ENCODE measurements around the gene AK8.

The AK8 gene

DNA sequence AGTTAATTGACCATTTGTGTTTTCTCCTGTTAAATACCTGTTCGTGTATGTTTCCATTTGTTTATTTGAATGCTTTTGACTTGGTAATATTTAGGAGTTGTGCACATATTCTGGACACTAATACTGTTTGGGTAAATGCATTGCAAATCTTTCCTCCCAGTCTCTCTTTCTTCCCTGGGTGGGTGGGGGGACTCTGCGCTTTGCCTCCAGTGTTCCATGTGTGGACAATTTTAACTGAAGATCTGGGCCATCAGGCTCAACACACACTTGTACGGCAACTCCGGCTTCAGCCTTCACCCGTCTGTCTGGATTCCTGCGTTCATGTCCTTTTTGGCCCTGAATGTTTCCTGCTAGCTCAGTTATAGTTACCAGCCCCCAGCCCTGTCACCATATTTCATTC lies 167.8 kb downstream of the AK8 start:
- no peak for DNase-seq

DNA sequence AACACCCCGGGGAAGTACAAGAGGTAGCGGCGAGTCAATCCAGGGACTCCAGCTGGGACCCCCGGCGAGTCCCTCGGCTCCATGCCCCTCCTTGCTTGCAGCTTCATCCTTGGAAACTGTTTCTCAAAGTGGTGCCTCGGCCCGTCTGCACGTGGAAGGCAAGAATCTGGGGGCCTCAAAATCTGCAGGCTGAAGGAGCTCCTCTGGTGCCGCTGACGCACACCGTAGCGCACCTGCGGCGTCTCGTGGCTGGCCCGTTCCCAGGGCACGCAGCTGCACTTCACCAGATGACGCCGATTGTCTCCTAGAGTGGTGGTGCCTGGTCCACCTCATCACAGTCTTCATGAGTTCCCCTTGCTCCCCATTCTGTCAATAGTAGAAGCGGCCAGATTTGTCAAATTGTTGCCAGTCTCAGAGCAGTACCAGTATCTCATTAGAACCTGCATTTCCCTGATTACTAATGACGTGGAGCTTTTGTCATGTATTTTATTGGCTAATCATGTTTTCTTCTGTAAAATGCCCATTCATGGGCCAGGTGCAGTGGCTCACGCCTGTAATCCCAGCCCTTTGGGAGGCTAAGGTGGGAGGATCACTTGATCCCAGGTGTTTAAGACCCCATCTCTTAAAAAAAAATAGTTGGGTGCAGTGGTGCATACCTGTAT lies 169.2 kb downstream of the AK8 start:
- peak; percentile 48 for DNase-seq

DNA sequence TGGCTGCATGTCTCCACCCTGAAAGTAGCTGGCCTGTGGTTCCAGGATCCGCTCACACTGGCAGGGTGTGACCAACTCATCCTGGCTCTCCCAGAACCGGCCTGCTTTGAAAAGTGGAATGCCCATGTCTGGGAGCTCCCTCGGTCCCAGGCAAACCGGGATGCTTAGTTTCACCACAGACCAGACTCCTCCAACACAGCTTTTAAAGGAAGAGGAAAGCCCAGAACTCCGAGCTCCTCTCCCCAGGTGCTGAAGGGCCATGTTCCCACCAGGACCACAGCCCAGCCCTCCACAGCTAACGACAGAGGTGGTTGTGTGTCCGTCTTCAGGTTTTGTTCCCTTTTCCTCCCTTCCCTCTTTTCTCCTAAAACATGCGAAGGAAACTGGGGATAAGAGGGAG lies 169.8 kb downstream of the AK8 start:
- no peak for DNase-seq

DNA sequence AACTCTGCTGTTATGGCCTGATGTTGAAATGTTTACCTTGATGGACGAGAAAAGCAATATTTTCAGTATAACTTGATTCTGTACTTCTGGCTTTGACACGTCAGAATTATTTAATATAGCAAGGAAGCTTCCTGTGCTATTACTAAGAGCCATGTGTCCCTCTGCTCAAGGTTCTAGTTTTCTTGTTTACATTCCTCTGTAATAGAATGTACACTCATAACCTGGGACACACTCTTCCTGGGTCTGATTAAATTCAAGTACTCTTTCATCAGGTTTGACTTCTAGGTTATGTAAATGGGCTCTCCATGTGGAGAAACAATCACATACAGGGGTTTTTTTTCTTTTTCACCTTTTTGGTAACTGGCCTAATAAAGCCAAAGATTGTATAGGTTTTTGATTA lies 174.7 kb downstream of the AK8 start:
- no peak for DNase-seq

DNA sequence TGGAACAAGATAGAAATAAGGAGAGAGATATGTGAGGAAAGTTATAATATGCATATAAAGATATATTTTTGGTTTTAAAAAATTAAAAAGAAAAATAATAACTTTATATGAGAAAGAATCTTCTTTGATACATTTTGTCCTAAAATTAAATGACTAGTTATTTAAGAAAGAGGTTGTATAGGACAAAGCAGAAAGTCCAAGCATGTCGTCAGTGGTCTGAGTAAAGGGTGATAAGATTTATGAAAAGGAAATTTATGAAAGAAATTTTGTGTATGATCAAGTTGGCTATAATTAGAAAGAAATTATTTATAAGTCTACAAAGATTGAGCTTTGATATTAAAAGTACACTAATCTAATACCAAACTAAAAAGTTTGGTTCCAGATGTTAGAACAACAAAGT lies 175.8 kb downstream of the AK8 start:
- DNase-seq = peak; percentile 26

DNA sequence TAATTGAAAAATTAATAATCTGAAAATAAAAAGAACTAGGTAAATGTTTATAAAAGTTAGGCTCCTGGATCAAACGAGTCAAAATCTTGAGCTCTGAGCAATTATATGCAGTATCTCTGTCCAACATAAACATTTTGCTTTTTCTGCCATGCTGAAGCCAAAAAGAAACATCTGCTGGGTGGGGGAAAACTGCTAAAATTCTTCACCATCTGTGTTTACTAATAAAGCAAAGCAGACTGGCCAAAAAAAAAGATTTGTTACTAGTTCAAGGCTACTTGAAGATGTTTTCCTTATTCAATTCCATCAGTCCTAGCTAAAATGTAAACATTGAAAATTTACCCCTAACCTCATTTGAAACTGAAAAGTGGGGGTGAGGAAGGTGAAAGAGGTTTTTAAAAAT lies 178.1 kb downstream of the AK8 start:
- no peak for DNase-seq

DNA sequence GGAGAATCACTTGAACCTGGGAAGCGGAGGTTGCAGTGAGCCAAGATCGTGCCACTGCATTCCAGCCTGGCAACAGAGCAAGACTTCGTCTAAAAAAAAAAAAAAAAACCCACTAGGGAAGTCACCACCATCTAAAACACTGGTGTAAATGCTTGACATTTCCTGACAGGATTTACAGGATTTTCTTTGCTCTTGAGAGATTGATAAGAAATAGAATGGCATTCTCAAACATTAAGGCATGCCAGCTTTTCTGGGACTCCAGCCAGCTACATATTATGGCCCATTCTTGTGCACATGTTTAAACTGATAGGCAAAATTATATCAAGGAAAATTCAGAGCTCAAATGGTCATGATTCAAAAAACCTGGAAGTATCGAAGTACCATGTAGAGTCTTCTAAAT lies 179.1 kb downstream of the AK8 start:
- DNase-seq = no peak

DNA sequence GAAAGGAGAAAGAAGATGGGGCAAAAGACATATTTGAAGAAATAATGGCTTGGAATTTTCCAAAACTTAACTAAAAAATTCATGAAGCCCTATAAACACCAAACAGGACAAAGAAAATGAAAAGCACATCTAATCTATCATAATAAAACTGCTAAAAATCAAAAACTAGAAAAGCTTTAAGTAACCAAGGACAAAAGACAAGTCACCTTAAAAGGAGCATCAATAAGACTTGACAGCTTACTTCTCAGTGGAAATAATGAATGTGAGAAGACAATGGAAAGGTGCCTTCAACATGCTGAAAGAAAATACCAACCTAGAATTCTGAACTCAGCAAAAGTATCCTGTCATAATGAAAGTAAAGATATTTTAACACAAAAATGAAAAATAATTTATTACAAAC lies 180.9 kb downstream of the AK8 start:
- peak; percentile 32 for DNase-seq

DNA sequence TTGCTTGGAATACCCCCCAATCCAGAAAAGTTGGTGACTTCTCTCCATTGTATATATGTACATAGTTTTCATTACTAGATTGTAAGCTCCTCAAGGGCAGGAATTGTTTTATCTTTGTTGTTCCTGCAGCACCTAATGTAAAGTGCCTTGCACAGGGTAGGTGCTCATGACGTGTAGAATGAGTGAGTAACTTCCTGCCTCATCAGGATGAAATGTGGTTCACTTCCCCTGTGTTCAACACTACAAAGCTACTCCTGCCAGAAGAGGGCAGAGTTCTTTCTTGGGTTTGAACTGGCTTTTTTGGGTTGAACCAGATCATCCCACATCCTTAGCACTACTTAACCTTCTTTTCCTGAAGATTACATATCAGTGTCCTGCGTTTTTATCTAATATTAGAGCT lies 183.9 kb downstream of the AK8 start:
- DNase-seq = peak; percentile 58

DNA sequence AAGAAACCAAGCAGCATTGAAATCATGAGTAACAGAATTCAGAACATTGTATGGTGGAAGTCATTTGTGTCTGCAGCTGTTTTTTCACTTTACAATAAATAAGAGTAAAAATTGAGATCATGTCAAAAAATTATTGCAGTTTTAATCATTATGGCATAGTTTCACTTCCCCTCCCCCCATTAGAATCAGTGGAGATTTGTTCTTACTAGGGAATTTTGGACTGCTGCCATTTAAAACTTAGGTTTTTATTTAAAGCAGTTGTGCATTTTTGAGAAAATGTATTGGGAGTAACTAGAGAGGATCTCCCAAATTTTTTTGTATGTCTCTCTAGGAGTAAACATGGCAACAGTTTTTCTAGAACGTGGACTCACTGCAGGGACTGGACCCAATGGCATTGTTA lies 187.4 kb downstream of the AK8 start:
- DNase-seq = no peak

DNA sequence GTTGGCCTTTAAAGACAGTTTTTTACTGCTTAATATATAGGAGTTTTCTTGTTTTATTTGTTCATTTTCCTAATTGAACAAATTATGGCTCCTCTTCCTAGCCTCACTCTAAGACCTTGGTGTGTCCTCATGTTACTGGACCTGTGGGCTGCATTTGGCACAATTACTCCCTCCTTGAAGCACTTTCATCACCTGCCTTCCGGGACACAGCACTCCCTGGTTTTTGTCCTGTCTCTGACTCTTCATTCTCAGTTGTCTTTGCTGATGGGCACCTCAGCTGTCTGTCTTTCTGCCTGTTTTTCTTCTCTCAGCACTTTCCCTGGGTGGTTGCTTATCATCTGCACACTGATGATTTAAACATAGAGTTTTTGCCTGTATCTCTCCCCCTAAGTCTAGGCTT lies 194.2 kb downstream of the AK8 start:
- no peak for DNase-seq

DNA sequence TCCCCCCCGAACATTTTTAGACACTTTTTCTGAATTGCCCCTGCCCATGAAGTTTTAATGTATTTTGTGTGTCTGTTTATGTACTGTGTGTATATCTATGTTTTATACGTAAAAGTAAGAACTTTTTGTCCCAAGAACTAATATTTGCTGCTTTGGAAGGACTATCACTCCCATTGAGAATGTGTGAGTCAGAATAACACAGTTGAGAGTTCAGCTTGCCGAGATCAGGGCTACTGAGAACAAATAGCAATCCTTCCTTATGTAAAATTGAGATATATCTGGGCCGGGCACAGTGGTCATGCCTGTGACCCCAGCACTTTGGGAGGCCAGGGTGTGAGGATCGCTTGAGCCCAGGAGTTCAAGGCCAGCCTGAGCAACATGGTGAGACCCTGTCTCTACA lies 196.5 kb downstream of the AK8 start:
- DNase-seq = no peak

DNA sequence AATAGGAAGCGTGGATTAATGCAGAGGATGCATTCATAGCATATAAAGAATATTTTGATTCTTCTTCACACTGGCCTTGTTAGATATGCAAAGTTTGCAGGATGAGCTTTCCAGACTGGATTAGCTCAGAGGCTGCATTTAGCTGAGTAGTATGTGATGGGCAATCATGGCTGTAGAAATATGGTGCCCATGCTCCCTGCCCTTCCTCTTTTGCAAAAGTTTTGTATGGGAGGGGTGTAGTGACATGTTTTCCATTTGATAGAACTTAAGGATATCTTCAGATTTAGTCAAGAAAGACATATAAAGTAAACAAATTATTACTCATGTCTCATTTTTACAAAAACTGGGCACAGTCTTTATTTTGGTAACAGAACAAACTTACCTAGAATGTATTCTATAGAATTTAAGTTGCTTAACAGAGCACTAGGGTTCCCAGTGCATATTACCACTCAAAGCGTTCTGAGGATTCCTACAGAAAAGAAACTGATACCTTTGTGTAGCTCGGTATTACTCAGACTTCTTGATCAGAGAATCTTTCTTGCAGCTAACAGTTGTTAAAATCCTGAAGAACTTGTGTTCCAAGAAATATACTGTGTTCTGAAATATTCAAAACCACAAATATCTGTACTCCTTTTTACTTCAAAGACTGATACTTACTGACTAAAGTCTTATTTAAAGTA lies 198.0 kb downstream of the AK8 start:
- DNase-seq = no peak

DNA sequence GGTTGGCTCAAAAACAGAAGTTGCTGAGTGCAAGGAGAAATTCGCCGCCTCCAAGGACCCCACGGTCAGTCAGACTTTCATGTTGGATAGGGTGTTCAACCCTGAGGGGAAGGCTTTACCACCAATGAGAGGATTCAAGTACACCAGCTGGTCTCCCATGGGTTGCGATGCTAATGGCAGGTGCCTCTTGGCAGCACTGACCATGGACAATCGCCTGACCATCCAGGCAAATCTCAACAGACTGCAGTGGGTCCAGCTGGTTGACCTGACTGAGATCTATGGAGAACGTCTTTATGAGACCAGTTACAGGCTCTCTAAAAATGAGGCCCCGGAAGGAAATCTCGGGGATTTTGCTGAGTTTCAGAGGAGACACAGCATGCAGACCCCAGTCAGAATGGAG lies 200.1 kb downstream of the AK8 start:
- no peak for DNase-seq
